ENCODE measurements around the gene GPRIN1. TPM values are rescaled to one million over a fixed set of nuclear protein-coding genes. Genes with fewer than 3 reads are reported as not detected.

Gene GPRIN1
- total and polyA plus RNA-seq, 2 of the 4 experiments (the other 2 are of a cell fraction) = 3.0 to 4.7 TPM

DNA sequence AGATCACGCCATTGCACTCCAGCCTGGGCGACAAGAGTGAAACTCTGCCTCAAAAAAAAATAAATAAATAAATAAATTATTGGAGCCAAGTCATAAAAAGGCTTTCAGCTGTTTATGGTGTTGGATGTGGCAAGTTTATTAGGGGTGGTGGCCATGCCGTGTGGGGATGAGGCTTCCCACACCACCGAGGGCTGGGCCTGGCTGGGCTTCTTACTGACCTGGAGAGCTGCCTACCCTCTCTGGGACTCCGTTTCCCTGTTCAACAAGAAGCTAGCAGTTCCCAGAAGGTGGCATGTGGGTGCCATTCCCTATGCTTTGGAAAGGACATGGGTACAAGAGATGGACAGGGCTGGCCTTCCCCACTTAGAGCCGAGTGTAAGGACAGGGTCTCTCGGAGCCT is 22.6 kb downstream of the GPRIN1 start:
- H3K27ac ChIP-seq (ENCODE audit: insufficient read depth, low read length) = no peak overlapping the region
- no peak overlapping the region for H3K56ac ChIP-seq (ENCODE audit: extremely low read depth, insufficient read depth, low read length)
- no peak overlapping the region for H2BK5ac ChIP-seq (ENCODE audit: low read depth, low read length, poor library complexity, severe bottlenecking)
- peaks cover 9% of the 10 kb centered on the region; the same call in 1 of the 2 replicates for H3K9me3 ChIP-seq (ENCODE audit: control insufficient read depth, insufficient read depth, low read length)
- H2BK20ac ChIP-seq (ENCODE audit: low read depth, low read length) = no peak overlapping the region
- dilution Hi-C loops (cut with HindIII; ENCODE audit: low sequenced_read_pairs, unreplicated experiment) = no loop called here
- H3K36me3 ChIP-seq (ENCODE audit: control insufficient read depth, insufficient read depth, low read length) = no peaks in the 10 kb centered on the region
- H3K27me3 ChIP-seq (ENCODE audit: control insufficient read depth, insufficient read depth, low read length) = no peaks in the 10 kb centered on the region; the same call in 1 of the 2 replicates
- DNase-seq (no peak), ATAC-seq (ENCODE audit: low read depth) (no peak)
- H4K8ac ChIP-seq (ENCODE audit: low read depth in 2 of 2, low read length in 2 of 2) = no peak overlapping the region
- TF ChIP-seq, protein P1, sequence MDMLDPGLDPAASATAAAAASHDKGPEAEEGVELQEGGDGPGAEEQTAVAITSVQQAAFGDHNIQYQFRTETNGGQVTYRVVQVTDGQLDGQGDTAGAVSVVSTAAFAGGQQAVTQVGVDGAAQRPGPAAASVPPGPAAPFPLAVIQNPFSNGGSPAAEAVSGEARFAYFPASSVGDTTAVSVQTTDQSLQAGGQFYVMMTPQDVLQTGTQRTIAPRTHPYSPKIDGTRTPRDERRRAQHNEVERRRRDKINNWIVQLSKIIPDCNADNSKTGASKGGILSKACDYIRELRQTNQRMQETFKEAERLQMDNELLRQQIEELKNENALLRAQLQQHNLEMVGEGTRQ (IDR thresholded peaks at IDR 0.05; ENCODE audit: low read depth, low read length) = no peak
- H3K9me1 ChIP-seq (ENCODE audit: insufficient read depth, low read length) = peaks cover 6% of the 10 kb centered on the region
- H3K79me1 ChIP-seq (ENCODE audit: low read depth in 1 of 2, low read length in 2 of 2) = no peaks in the 10 kb centered on the region
- no peak overlapping the region for H3K4me2 ChIP-seq (ENCODE audit: low read depth, low read length)
- H3K4ac ChIP-seq (ENCODE audit: low read depth, low read length) = no peak overlapping the region
- no peak overlapping the region for H2AK9ac ChIP-seq (replicated peaks; ENCODE audit: low read depth, low read length, poor library complexity)
- no peak overlapping the region for H2AK5ac ChIP-seq (ENCODE audit: low read depth, low read length)
- intact Hi-C loops (cut with micrococcal nuclease) = no loop called here
- H4K91ac ChIP-seq (ENCODE audit: insufficient read depth, low read depth, low read length) = no peak overlapping the region
- H3K4me1 ChIP-seq (ENCODE audit: control insufficient read depth, insufficient read depth, low read length) = no peaks in the 10 kb centered on the region
- H2AFZ ChIP-seq (replicated peaks; ENCODE audit: low read length, poor library complexity) = no peak overlapping the region
- ChIA-PET POLR2A (ENCODE audit: unreplicated experiment) (no interaction called here), CTCF (interaction anchor here (0.9 kb wide), 1 partner anchor 10 kb away, joined by 3 read pairs; no protein-coding TSS in a partner anchor)
- H4K5ac ChIP-seq (ENCODE audit: low read depth, low read length) = no peak overlapping the region
- WGBS, 2 experiments (ENCODE audit: extremely low coverage in 2 of 2, insufficient read length in 1 of 2) = no CpG with 5 or more reads among the region's 7 CpGs
- in situ Hi-C loops (cut with MboI; ENCODE audit: low sequenced_read_pairs) = no loop called here
- no peak overlapping the region for H3K9ac ChIP-seq (ENCODE audit: low read depth, low read length)
- BruUV-seq (replicated peaks) = no TSS peak
- H3K23ac ChIP-seq (ENCODE audit: low read depth, low read length) = no peak overlapping the region
- H4K20me1 ChIP-seq (ENCODE audit: insufficient read depth, low read length) = no peaks in the 10 kb centered on the region
- no peak overlapping the region for H2BK120ac ChIP-seq (ENCODE audit: low read depth, low read length)
- H3K14ac ChIP-seq (replicated peaks; ENCODE audit: low read depth, low read length) = no peak overlapping the region
- H3K18ac ChIP-seq (ENCODE audit: low read depth, low read length) = no peak overlapping the region
- H2BK15ac ChIP-seq (ENCODE audit: low read depth, low read length) = no peak overlapping the region
- no peak overlapping the region for H3K4me3 ChIP-seq (ENCODE audit: insufficient read depth, low read depth, low read length)

Data from IMR-90 (cell line).